DLD1 (cell line): ENCODE measurements around the gene WNT9A.
"Not testable (repeated sequence)": the region's sequence is repeated elsewhere in the genome, so short reads cannot be mapped to it uniquely, and the experiment has no call there.

Source experiments
- in situ Hi-C: cut with HindIII; loops from 2 replicates; pipeline ENCODE4 v1.10.0; 2017; ENCODE audit warnings: low sequenced_read_pairs

Gene WNT9A

GRCh38 chr1:227947676-227948492, at the start of gene WNT9A:
WNT9A (minus strand) TSS chr1:227947932; CDS start chr1:227947887, 45 bp downstream.
- in situ Hi-C loops: loop anchor here (25.0 kb wide), 1 partner anchor 186 kb away; no protein-coding TSS in a partner anchor

- in situ Hi-C loops: no loop called here
These were observed 48.6 kb upstream of the WNT9A start for GRCh38 chr1:227996187-227996950.

GRCh38 chr1:227994632-227995300, 47.0 kb upstream of the WNT9A start:
- in situ Hi-C loops: no loop called here

GRCh38 chr1:227987181-227987580, 39.4 kb upstream of the WNT9A start:
- in situ Hi-C loops: no loop called here

GRCh38 chr1:227975583-227976283, 28.0 kb upstream of the WNT9A start:
- in situ Hi-C loops: not testable (repeated sequence)

- in situ Hi-C loops: not testable (repeated sequence)
These were observed 26.1 kb upstream of the WNT9A start for GRCh38 chr1:227973724-227974288.

- in situ Hi-C loops: not testable (repeated sequence)
These were observed 25.2 kb upstream of the WNT9A start for GRCh38 chr1:227972843-227973374.

GRCh38 chr1:227972283-227972679, 24.5 kb upstream of the WNT9A start:
- in situ Hi-C loops: not testable (repeated sequence)

- in situ Hi-C loops: not testable (repeated sequence)
These were observed 24.0 kb upstream of the WNT9A start for GRCh38 chr1:227971643-227972282.

- in situ Hi-C loops: not testable (repeated sequence)
These were observed 23.5 kb upstream of the WNT9A start for GRCh38 chr1:227971216-227971615.

- in situ Hi-C loops: not testable (repeated sequence)
These were observed 22.6 kb upstream of the WNT9A start for GRCh38 chr1:227970076-227970995.

- in situ Hi-C loops: not testable (repeated sequence)
These were observed 20.1 kb upstream of the WNT9A start for GRCh38 chr1:227967815-227968214.

- in situ Hi-C loops: not testable (repeated sequence)
These were observed 19.0 kb upstream of the WNT9A start for GRCh38 chr1:227966733-227967132.

GRCh38 chr1:227961651-227962466, 14.1 kb upstream of the WNT9A start:
- in situ Hi-C loops: no loop called here

- in situ Hi-C loops: no loop called here
These were observed 11.7 kb upstream of the WNT9A start for GRCh38 chr1:227959325-227959860.

- in situ Hi-C loops: no loop called here
These were observed 11.0 kb upstream of the WNT9A start for GRCh38 chr1:227958617-227959324.

- in situ Hi-C loops: no loop called here
These were observed 8.1 kb upstream of the WNT9A start for GRCh38 chr1:227955808-227956207.
